Colon (tissue), 2 donors: ENCODE measurements around the gene ATF6B.

ENCODE experiments used
- FAIRE-seq: peaks from 2 replicates; lab custom pipeline; 2012; peaks lifted over from hg19 to GRCh38; lab: Jason Lieb, UNC
- donor health status: control.
- donor health status: control.

ATF6B gene

DNA sequence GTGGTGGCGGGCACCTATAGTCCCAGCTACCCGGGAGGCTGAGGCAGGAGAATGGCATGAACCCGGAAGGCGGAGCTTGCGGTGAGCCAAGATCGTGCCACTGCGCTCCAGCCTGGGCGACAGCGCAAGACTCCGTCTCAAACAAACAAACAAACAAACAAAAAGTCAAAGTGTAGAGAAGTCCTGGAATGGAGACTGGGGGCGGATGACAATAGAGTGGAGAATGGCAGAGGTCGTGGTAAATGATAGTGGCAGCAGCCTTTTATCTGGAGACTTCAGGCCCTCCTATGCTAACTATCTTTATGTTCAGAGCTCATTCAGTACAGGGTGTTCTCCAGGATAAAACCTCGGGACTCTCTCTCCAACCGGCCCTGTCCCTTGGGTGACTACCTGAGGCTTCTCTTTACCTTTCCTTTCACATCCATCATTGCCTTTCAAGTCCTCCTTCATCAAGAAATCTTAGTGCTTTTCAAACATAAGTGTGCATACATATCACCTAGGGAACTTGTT, 3.4 kb upstream of the ATF6B start:
- no peak for FAIRE-seq

GRCh38 chr6:32129297-32130088, 1.4 kb upstream of the ATF6B start:
- no peak for FAIRE-seq

GRCh38 chr6:32128751-32129296, 778 bp upstream of the ATF6B start:
- no peak for FAIRE-seq

DNA sequence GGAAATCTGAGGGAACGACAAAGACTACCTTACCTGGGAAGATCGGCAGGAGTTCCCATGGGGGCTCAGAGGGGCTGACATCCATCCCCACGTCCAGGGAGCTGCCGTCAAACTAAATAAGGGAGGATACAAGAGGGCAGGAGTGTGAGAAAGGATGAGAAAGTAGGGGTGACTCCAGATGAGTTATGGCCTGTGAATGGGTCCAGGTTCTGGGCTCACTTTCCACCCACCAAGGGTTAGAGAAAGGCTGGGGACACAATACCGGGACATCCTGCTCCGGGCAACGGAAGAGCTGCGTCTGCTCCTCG, 683 bp downstream of the ATF6B start:
- no peak for FAIRE-seq

GRCh38 chr6:32126880-32127279, 1.2 kb downstream of the ATF6B start:
- FAIRE-seq = no peak

GRCh38 chr6:32123681-32124080, 4.4 kb downstream of the ATF6B start:
- FAIRE-seq = no peak

DNA sequence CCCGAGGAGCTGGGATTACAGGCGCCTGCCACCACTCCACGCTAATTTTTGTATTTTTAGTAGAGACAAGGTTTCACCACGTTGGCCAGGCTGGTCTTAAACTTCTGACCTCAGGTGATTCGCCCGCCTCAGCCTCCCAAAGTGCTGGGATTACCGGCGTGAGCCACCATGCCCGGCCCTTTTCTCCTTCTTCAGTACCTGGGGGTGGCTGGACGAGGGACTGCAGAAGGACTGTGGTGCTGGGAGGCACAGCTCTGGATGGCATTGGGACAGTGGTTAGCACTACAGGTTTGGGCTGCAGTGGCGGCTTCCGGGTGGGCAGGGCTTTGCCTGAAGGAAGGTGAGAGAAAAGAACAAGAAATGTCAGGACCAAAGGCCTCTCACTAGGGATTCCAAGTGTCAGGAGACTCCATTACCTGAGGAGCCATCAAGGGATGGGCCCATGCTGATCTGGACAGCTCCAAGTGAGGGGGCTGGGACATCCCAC, 7.4 kb downstream of the ATF6B start:
- no peak for FAIRE-seq

GRCh38 chr6:32118782-32119628, 9.0 kb downstream of the ATF6B start:
- FAIRE-seq = no peak

- FAIRE-seq = no peak
Measured at GRCh38 chr6:32117461-32117860, 10.6 kb downstream of the ATF6B start.

- FAIRE-seq = no peak
Measured at GRCh38 chr6:32116674-32117073, 11.4 kb downstream of the ATF6B start.

GRCh38 chr6:32115623-32116022, 12.4 kb downstream of the ATF6B start:
- no peak for FAIRE-seq

DNA sequence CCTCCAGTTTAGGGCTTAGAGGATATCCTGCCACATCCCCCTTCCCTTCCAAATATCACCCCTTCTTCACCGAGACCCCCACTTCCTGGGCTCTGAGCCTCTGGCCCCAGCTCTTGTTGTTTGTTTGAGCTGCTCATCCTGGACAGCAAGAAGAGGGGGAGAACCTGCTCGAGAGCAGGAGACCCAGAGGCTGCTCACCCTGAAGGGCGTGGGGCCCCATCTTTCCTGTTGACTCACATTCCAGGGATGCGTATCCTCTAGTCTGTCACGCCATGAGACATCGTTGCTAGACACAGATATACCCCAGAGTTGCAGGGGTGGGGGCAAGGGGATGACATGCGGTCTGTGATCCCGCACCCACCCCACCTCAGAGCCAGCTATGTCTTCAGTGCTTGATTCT, 13.2 kb downstream of the ATF6B start:
- FAIRE-seq = no peak

- FAIRE-seq = no peak
Measured at GRCh38 chr6:32113386-32114352, 14.4 kb downstream of the ATF6B start.

GRCh38 chr6:32112431-32112980, 15.5 kb downstream of the ATF6B start:
- FAIRE-seq = no peak

GRCh38 chr6:32111424-32112066, 16.5 kb downstream of the ATF6B start:
- FAIRE-seq = no peak

- no peak for FAIRE-seq
Measured at GRCh38 chr6:32110632-32111031, 17.4 kb downstream of the ATF6B start.

DNA sequence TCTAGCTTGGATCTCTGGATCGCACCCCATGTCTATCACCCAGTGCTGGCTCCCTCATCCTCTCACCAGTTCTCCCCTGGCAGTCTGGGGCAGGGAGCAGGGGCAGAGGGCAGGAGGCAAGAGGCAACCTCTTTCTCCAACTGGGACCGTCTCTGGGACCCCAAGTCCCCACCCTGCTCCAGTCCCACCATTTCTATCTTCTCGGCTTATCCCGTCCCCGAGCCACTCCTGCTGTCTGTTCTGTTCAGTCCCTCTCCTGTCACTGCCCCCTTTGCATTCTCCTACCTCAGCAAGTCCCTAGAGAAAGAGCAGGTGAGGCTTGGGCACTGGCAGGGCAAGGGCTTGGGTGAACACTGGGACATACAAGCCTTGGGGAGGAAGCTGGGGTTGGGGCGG, 18.3 kb downstream of the ATF6B start:
- FAIRE-seq = no peak

- no peak for FAIRE-seq
Measured at GRCh38 chr6:32109114-32109764, 18.8 kb downstream of the ATF6B start, which contains the start of gene TNXB. TNXB (minus strand) TSS chr6:32109338; CDS start chr6:32098198, 11,140 bp downstream.

- no peak for FAIRE-seq
Measured at GRCh38 chr6:32108727-32109113, 19.3 kb downstream of the ATF6B start.

- no peak for FAIRE-seq
Measured at GRCh38 chr6:32108094-32108627, 19.9 kb downstream of the ATF6B start.
